K562 (cell line): Measurements from ENCODE around the gene MDK. TPM values are rescaled to one million over a fixed set of nuclear protein-coding genes. Genes with fewer than 3 reads are reported as not detected.

Experiments used
- ATAC-seq: fragments of 200-7000 bp; cut with Tn5 transposase; 3 replicates; pipeline ENCODE4 v1.9.1; 2020; ENCODE audit warnings: moderate library complexity
- BruUV-seq: library from RNA; stranded (reverse); fragments of 400-500 nt; replicated peaks from 2 replicates; lab custom pipeline; 2021; lab: Mats Ljungman, UMichigan
- CTCF ChIA-PET: fragments of 300-600 bp; formaldehyde crosslinking; extraction: SDS; loops from one replicate; lab custom pipeline; 2021; ENCODE audit warnings: low intra/inter-chr PET ratio; lab: Yijun Ruan, JAX
- POLR2A ChIA-PET: fragments of 300-600, 350-650 bp; sonication (Branson Sonifier 250); formaldehyde crosslinking; extraction: SDS; loops from one replicate; lab custom pipeline; 2021; ENCODE audit warnings: antibody characterized with exemption, inconsistent platforms; lab: Yijun Ruan, JAX
- DNase-seq, 4 experiments: peaks; one replicate each; pipeline versions ENCODE4 v3.0.0 to v3.0.0-alpha.2; 2011 to 2018; ENCODE audit warnings: low spot score in 3 of 4, mixed read lengths in 3 of 4; ENCODE audit errors: extremely low read depth in 1 of 4
- FAIRE-seq: peaks from 2 replicates; lab custom pipeline; 2011; peaks lifted over from hg19 to GRCh38; lab: Jason Lieb, UNC
- H2AFZ ChIP-seq: 2 replicates; pipeline ENCODE4 v1.6.0; 2011; ENCODE audit warnings: low read depth, low read length, control low read depth, inconsistent platforms
- H3K27ac ChIP-seq: fragments of 200-600 bp; 3 replicates; pipeline ENCODE4 v1.8.0; 2011; ENCODE audit warnings: low read depth, mild to moderate bottlenecking, control low read depth, inconsistent platforms, low read length, moderate library complexity, mixed read lengths; ENCODE audit errors: extremely low read depth
- H3K27me3 ChIP-seq, 2 experiments: fragments of 300-600 bp in 1 of 2; 2 replicates in 1 of 2; 3 replicates in 1 of 2; pipeline versions ENCODE4 v1.6.0 to v1.8.0; 2011; ENCODE audit warnings: inconsistent platforms in 2 of 2, low read length in 2 of 2, mild to moderate bottlenecking in 1 of 2, mixed read lengths in 1 of 2, moderate library complexity in 1 of 2; ENCODE audit not compliant: control insufficient read depth in 2 of 2, insufficient read depth in 2 of 2
- H3K36me3 ChIP-seq: fragments of 300-600 bp; 3 replicates; pipeline ENCODE4 v1.8.0; 2011; ENCODE audit warnings: mild to moderate bottlenecking, low read length, inconsistent platforms; ENCODE audit not compliant: control insufficient read depth, insufficient read depth
- H3K4me1 ChIP-seq, 2 experiments: fragments of 200-600 bp in 1 of 2; replicated peaks in 1 of 2; 2 replicates in 1 of 2; 3 replicates in 1 of 2; pipeline versions ENCODE4 v1.5.1 to v1.8.0; 2011; ENCODE audit warnings: inconsistent platforms in 2 of 2, low read length in 2 of 2, mild to moderate bottlenecking in 1 of 2, mixed read lengths in 1 of 2, moderate library complexity in 1 of 2; ENCODE audit not compliant: control insufficient read depth in 2 of 2, insufficient read depth in 2 of 2
- H3K4me2 ChIP-seq: 2 replicates; pipeline ENCODE4 v1.6.1; 2011; ENCODE audit warnings: low read length, control low read depth, inconsistent platforms, mixed read lengths; ENCODE audit not compliant: insufficient read depth
- H3K4me3 ChIP-seq: fragments of 200-600 bp; sonication (generic), shearing (Covaris generic); 2 replicates; pipeline ENCODE4 v1.5.1; 2016; ENCODE audit warnings: control low read depth, inconsistent platforms
- H3K79me2 ChIP-seq: fragments of 200-600 bp; 3 replicates; pipeline ENCODE4 v1.8.0; 2011; ENCODE audit warnings: low read length, inconsistent platforms; ENCODE audit not compliant: control insufficient read depth, insufficient read depth
- H3K9ac ChIP-seq, 2 experiments: 2 replicates each; pipeline versions ENCODE4 v1.6.0 to v1.6.1; 2011; ENCODE audit warnings: low read depth in 2 of 2, low read length in 2 of 2, control low read depth in 1 of 2, inconsistent platforms in 1 of 2, mild to moderate bottlenecking in 1 of 2, mixed read lengths in 1 of 2; ENCODE audit not compliant: insufficient read depth in 1 of 2
- H3K9me1 ChIP-seq: one replicate; pipeline ENCODE4 v1.6.0; 2011; ENCODE audit warnings: inconsistent platforms, mild to moderate bottlenecking, low read length, moderate library complexity; ENCODE audit not compliant: control insufficient read depth, insufficient read depth
- H3K9me3 ChIP-seq: replicated peaks from 2 replicates; pipeline ENCODE4 v1.5.1; 2011; ENCODE audit warnings: low read depth, low read length, inconsistent platforms; ENCODE audit not compliant: control insufficient read depth, insufficient read depth
- H4K20me1 ChIP-seq: replicated peaks from 2 replicates; pipeline ENCODE4 v1.6.1; 2011; ENCODE audit warnings: low read length, inconsistent platforms, mixed read lengths; ENCODE audit not compliant: control insufficient read depth, insufficient read depth
- CBX1 ChIP-seq: sonication (generic); IDR thresholded peaks from 2 replicates; pipeline ENCODE4 v1.6.1; 2016; ENCODE audit warnings: antibody characterized with exemption, low read depth, mild to moderate bottlenecking
- CHD4 ChIP-seq: fragments of 200-600 bp; sonication (generic); IDR thresholded peaks from 3 replicates; pipeline ENCODE4 v1.6.1; 2012; ENCODE audit warnings: low read depth, mild to moderate bottlenecking, mixed read lengths, low read length, inconsistent platforms; ENCODE audit not compliant: insufficient read depth, insufficient replicate concordance, poor library complexity, severe bottlenecking
- CREM ChIP-seq: IDR thresholded peaks from 2 replicates; pipeline ENCODE4 v1.6.1; 2014; ENCODE audit warnings: antibody characterized with exemption, low read depth
- EHMT2 ChIP-seq: fragments of 450-650 bp; IDR thresholded peaks from 2 replicates; pipeline ENCODE4 v1.6.1; 2018; ENCODE audit warnings: antibody characterized with exemption
- ETV5 ChIP-seq: sonication (generic); formaldehyde crosslinking; IDR thresholded peaks from 2 replicates; pipeline ENCODE4 v1.4.0; 2020; ENCODE audit warnings: low read depth, mild to moderate bottlenecking, missing genetic modification reagents
- HCFC1 ChIP-seq: IDR thresholded peaks from 2 replicates; pipeline ENCODE4 v1.6.1; 2012; ENCODE audit warnings: low read depth, low read length, improper control_type of control experiment
- HDAC1 ChIP-seq, 2 experiments: fragments of 450-650 bp; IDR thresholded peaks; 2 replicates each; pipeline ENCODE4 v1.6.1; 2016 to 2017; ENCODE audit warnings: inconsistent platforms in 1 of 2, mild to moderate bottlenecking in 1 of 2, moderate library complexity in 1 of 2
- MEIS2 ChIP-seq: fragments of 450-650 bp; IDR thresholded peaks from 2 replicates; pipeline ENCODE4 v1.6.1; 2014; ENCODE audit warnings: mild to moderate bottlenecking; ENCODE audit not compliant: partially characterized antibody
- NBN ChIP-seq: fragments of 450-650 bp; IDR thresholded peaks from 2 replicates; pipeline ENCODE4 v1.6.1; 2016; ENCODE audit warnings: low read depth, mild to moderate bottlenecking
- NELFE ChIP-seq: IDR thresholded peaks from 2 replicates; pipeline ENCODE4 v1.6.1; 2011; ENCODE audit warnings: mild to moderate bottlenecking; ENCODE audit not compliant: insufficient read depth, insufficient read length
- NR2C1 ChIP-seq, 2 experiments: fragments of 450-650 bp; IDR thresholded peaks; 2 replicates each; pipeline ENCODE4 v1.6.1; 2017; ENCODE audit warnings: mild to moderate bottlenecking in 2 of 2, antibody characterized with exemption in 1 of 2, inconsistent platforms in 1 of 2, missing compliant biosample characterization in 1 of 2, missing genetic modification characterization in 1 of 2
- PCBP1 ChIP-seq: fragments of 200-400 bp; formaldehyde crosslinking; IDR thresholded peaks from 2 replicates; pipeline ENCODE4 v1.6.1; 2018; ENCODE audit warnings: mild to moderate bottlenecking, low read depth, low read length; ENCODE audit not compliant: poor library complexity, severe bottlenecking
- PHB ChIP-seq: fragments of 250-450 bp; sonication (Bioruptor Pico); IDR thresholded peaks from 2 replicates; pipeline ENCODE4 v1.5.0; 2021
- PHF21A ChIP-seq: fragments of 450-650 bp; IDR thresholded peaks from 2 replicates; pipeline ENCODE4 v1.6.1; 2017; ENCODE audit warnings: low read depth, borderline replicate concordance
- RAD51 ChIP-seq: fragments of 450-650 bp; IDR thresholded peaks from 2 replicates; pipeline ENCODE4 v1.7.1; 2016; ENCODE audit warnings: low read depth, mild to moderate bottlenecking, borderline replicate concordance
- RHOXF2B ChIP-seq: fragments of 250-450 bp; sonication (Bioruptor Pico); conservative IDR thresholded peaks from 2 replicates; pipeline ENCODE4 v1.5.1; 2021
- ZFP1 ChIP-seq: fragments of 450-650 bp; formaldehyde crosslinking; IDR thresholded peaks from 2 replicates; pipeline ENCODE4 v1.4.0; 2020; ENCODE audit warnings: mild to moderate bottlenecking, mixed read lengths
- ZFX ChIP-seq: sonication (generic); formaldehyde crosslinking; IDR thresholded peaks from 2 replicates; pipeline ENCODE4 v1.8.0; 2022; ENCODE audit warnings: mild to moderate bottlenecking, missing genetic modification reagents, moderate library complexity
- ZNF143 ChIP-seq: sonication (generic); formaldehyde crosslinking; IDR thresholded peaks from 2 replicates; pipeline ENCODE4 v1.9.0; 2022; ENCODE audit warnings: mild to moderate bottlenecking, missing genetic modification reagents
- WGBS: fragments of 100-300 bp; shearing (Covaris generic); methylation state at CpG from one replicate; pipeline ENCODE4 v1.1.6; 2016; ENCODE audit warnings: low coverage, mixed read lengths; ENCODE audit not compliant: insufficient coverage; ENCODE audit errors: missing lambda C conversion rate; 5-methylcytosine and 5-hydroxymethylcytosine counted together
- in situ Hi-C: fragments of 300-500 bp; cut with MboI; formaldehyde crosslinking; loops from 4 replicates; pipeline ENCODE4 v1.15.0; 2018; ENCODE audit warnings: inconsistent platforms, mixed read lengths
- intact Hi-C: fragments of 100-400 bp; cut with micrococcal nuclease; formaldehyde crosslinking; loops from 2 replicates; pipeline ENCODE4 v1.14.2; 2022
- polyA plus RNA-seq, 8 experiments: library from polyadenylated mRNA; depleted of rRNA in 4 of 8; stranded (reverse) in 5 of 8; unstranded in 3 of 8; fragments of >200 nt; fragmentation: Nextera tagmentation in 2 of 8; fragmentation: Illumina TruSeq in 1 of 8; extraction: Ambion mirVana in 2 of 8; extraction: Trizol in 1 of 8; gene quantifications; 2 replicates each; pipeline versions ENCODE4 v1.2.1 to v1.2.3, GENCODE V29; 2011 to 2014; ENCODE audit warnings: inconsistent platforms in 1 of 8, missing spikeins in 1 of 8
- total RNA-seq, 7 experiments: library from RNA; depleted of rRNA in 6 of 7; stranded (reverse); fragments of >200 nt in 6 of 7; fragmentation: Illumina TruSeq in 2 of 7; extraction: Trizol in 2 of 7; gene quantifications; 2 replicates each; pipeline versions ENCODE4 v1.2.1 to v1.2.3, GENCODE V29; 2011 to 2021; ENCODE audit warnings: low replicate concordance in 1 of 7
- TF ChIP-seq, protein P1 (sequence below), 3 experiments: IDR thresholded peaks in 2 of 3; conservative IDR thresholded peaks in 1 of 3; 2 replicates each; pipeline ENCODE4 v1.5.1; 2011 to 2012; ENCODE audit warnings: low read length in 3 of 3, mild to moderate bottlenecking in 3 of 3, control low read depth in 2 of 3, improper control_type of control experiment in 1 of 3, inconsistent platforms in 1 of 3, low read depth in 1 of 3, mixed read lengths in 1 of 3, moderate library complexity in 1 of 3; ENCODE audit not compliant: insufficient read depth in 2 of 3

MDK gene
- total and polyA plus RNA-seq, 9 of the 15 experiments (the other 6 are each of a cell fraction or from before 2014, with no cell fraction given) = 20.7 to 700 (median 350) TPM

GRCh38 chr11:46382646-46383403 lies 1.4 kb downstream of the MDK start (continued):
- TF ChIP-seq EHMT2 = no peak
- no peak for TF ChIP-seq PCBP1
- TF ChIP-seq HCFC1 = peak; percentile 5; the same call in 1 of the 2 replicates
- no peak for TF ChIP-seq PHB (CRISPR knock-in tag)
- TF ChIP-seq CBX1 = no peak
- peak; percentile 73 for TF ChIP-seq NR2C1 (IDR thresholded peaks at IDR 0.05)
- TF ChIP-seq NR2C1 (tag; IDR thresholded peaks at IDR 0.05) = peak; percentile 75
- 0 out of 2 replicates have a peak, but pooled peaks have one; percentile 2 for TF ChIP-seq CREM
- no peak for TF ChIP-seq NELFE
- no peak for TF ChIP-seq NBN
- TF ChIP-seq ZFP1 (CRISPR knock-in tag) = no peak
- TF ChIP-seq ZNF143 (CRISPR knock-in tag) = 0 out of 2 replicates have a peak, but pooled peaks have one; percentile 15
- no peak for TF ChIP-seq RHOXF2B

DNA sequence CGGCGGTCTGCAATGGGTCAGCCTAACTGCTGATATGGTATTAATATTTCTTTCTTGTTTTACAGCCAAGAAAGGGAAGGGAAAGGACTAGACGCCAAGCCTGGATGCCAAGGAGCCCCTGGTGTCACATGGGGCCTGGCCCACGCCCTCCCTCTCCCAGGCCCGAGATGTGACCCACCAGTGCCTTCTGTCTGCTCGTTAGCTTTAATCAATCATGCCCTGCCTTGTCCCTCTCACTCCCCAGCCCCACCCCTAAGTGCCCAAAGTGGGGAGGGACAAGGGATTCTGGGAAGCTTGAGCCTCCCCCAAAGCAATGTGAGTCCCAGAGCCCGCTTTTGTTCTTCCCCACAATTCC lies 1.9 kb downstream of the MDK start:
- Histone ChIP-seq H4K20me1 (no peaks in the 10 kb centered on the region; the same call in 1 of the 2 replicates), H3K36me3 (peaks cover 24% of the 10 kb centered on the region; the same call in 1 of the 3 replicates), H3K79me2 (peaks cover 16% of the 10 kb centered on the region), H3K27ac (no peak overlapping the region), H3K9me3 (no peaks in the 10 kb centered on the region), H3K4me2 (peak overlapping the region; percentile 81; the same call in 1 of the 2 replicates), H3K4me3 (peak overlapping the region; percentile 75; the same call in 1 of the 2 replicates), H3K9me1 (peaks cover 7% of the 10 kb centered on the region), H2AFZ (no peak overlapping the region), H3K9ac (peak overlapping the region in 1 of 2 experiments; percentile 21; a peak in 1 of 4 replicates), H3K4me1 (peaks cover 26 to 82% of the 10 kb centered on the region in 2 experiments), H3K27me3 (no peaks in the 10 kb centered on the region)
- intact Hi-C loops (loop anchor here (5.0 kb wide), 1 partner anchor 136 kb away; no protein-coding TSS in a partner anchor), in situ Hi-C loops (no loop called here)
- ATAC-seq (no peak), DNase-seq (no peak), FAIRE-seq (no peak)
- CTCF ChIA-PET = interaction anchor here (0.6 to 1.5 kb wide), 2 partner anchors 133 to 154 kb away, joined by 3 to 10 read pairs; no protein-coding TSS in a partner anchor
- no TSS peak for BruUV-seq
- POLR2A ChIA-PET = interaction anchor here (0.6 to 1.0 kb wide), 8 partner anchors 9 to 865 kb away, joined by 3 to 10 read pairs (median 4); partner anchors contain the start of gene CHRM4
- 0 out of 2 replicates have a peak, but pooled peaks have one; percentile 3 for TF ChIP-seq RAD51
- TF ChIP-seq ETV5 (CRISPR knock-in tag) = 0 out of 2 replicates have a peak, but pooled peaks have one; percentile 8
- TF ChIP-seq, protein P1, sequence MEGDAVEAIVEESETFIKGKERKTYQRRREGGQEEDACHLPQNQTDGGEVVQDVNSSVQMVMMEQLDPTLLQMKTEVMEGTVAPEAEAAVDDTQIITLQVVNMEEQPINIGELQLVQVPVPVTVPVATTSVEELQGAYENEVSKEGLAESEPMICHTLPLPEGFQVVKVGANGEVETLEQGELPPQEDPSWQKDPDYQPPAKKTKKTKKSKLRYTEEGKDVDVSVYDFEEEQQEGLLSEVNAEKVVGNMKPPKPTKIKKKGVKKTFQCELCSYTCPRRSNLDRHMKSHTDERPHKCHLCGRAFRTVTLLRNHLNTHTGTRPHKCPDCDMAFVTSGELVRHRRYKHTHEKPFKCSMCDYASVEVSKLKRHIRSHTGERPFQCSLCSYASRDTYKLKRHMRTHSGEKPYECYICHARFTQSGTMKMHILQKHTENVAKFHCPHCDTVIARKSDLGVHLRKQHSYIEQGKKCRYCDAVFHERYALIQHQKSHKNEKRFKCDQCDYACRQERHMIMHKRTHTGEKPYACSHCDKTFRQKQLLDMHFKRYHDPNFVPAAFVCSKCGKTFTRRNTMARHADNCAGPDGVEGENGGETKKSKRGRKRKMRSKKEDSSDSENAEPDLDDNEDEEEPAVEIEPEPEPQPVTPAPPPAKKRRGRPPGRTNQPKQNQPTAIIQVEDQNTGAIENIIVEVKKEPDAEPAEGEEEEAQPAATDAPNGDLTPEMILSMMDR (IDR thresholded peaks at IDR 0.05 in 2 of 3, conservative IDR thresholded peaks at IDR 0.05 in 1 of 3; ENCODE audit: insufficient read depth in 2 of 3, low read depth in 1 of 3, low read length in 3 of 3) = peak in 1 of 3 experiments; percentile 21; a peak in 1 of 6 replicates
- 0 out of 4 replicates have a peak, but pooled peaks of 1 of the 2 experiments have one; percentile 15 for TF ChIP-seq HDAC1 (IDR thresholded peaks at IDR 0.05)
- no peak for TF ChIP-seq PHF21A
- peak; percentile 15 for TF ChIP-seq MEIS2
- TF ChIP-seq ZFX (CRISPR knock-in tag) = 0 out of 2 replicates have a peak, but pooled peaks have one; percentile 25
- TF ChIP-seq CHD4 = no peak
- 53% methylated on average over 6 of the region's 7 CpGs for WGBS
